Cerebellar cortex (tissue), 1 donor: ENCODE data around the gene ACTC1.
A peak's percentile ranks its signal among the peaks of the same experiment; 100 is the strongest.
"Not testable (repeated sequence)": the region's sequence is repeated elsewhere in the genome, so short reads cannot be mapped to it uniquely, and the experiment has no call there.

Experiments used
- DNase-seq: peaks from one replicate; pipeline ENCODE4 v3.0.0-alpha.2; 2015; ENCODE audit warnings: low spot score

Gene ACTC1

GRCh38 chr15:34795267-34796081, at the start of gene ACTC1:
Gene ACTC1, minus strand, starts transcription at chr15:34795549. Its CDS starts 741 bp downstream, at chr15:34794808.
- no peak for DNase-seq

- no peak for DNase-seq
These were observed 45.9 kb upstream of the ACTC1 start for GRCh38 chr15:34841262-34841725.

DNA sequence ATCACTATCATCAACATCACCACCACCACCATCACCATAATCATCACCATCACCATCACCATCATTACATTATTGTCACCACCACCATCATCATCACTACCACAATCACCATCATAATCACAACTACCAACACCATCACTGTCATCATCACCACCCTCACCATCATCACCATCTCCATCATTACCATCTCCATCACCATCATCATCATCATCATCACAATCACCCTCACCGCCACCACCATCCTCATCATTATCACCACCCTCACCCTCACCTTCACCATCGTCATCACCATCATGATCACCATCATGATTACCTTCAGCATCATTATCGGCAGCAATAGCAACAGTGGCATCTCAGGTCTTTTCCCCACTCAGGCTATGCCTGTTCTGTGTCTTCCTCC, 42.9 kb upstream of the ACTC1 start:
- DNase-seq = no peak

- no peak for DNase-seq
These were observed 42.1 kb upstream of the ACTC1 start for GRCh38 chr15:34837246-34838016.

GRCh38 chr15:34828145-34828911, 33.0 kb upstream of the ACTC1 start:
- no peak for DNase-seq

DNA sequence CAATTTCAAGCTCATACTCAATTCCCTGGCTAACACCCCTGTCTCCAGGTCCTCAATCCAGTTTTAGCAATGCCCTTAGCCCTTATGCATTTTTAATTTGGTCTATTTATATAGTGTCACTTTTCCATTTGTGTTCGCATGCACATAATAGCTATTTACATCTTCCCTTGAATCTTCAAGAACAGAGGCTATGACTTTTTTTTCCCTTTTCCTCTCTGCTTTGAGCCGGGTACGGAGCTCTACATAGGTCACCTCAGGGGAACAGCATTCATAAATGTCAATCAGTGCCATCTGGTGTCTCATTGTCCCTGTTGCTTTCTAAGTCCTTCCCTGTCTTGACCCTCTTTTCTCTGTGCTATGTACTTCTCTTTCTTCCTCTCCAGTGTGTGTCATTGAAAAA, 26.5 kb upstream of the ACTC1 start:
- peak; percentile 16 for DNase-seq

DNA sequence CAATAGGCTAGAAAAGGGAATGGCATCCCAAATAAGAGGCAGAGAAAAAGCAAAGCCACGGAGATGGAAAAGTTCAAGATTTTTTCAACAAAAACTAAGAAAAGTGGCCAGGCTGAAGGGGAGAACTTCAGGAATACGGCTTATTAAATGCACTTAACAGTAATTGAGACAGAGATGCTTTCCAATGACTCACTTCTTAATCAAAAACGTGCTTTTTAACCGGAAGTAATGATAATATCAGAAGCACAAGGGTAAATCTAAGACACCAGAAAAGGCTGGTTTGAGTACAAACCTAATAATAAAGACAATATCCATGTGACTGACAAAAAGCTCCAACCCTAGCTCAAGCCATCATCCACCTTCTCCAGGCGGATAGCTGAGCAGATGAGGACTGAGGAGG, 24.8 kb upstream of the ACTC1 start:
- no peak for DNase-seq

GRCh38 chr15:34818526-34818925, 23.2 kb upstream of the ACTC1 start:
- no peak for DNase-seq

- DNase-seq = no peak
These were observed 20.5 kb upstream of the ACTC1 start for GRCh38 chr15:34815836-34816235.

GRCh38 chr15:34813446-34814190, 18.3 kb upstream of the ACTC1 start:
- DNase-seq = no peak

GRCh38 chr15:34812868-34813365, 17.6 kb upstream of the ACTC1 start:
- not testable (repeated sequence) for DNase-seq

GRCh38 chr15:34812369-34812768, 17.0 kb upstream of the ACTC1 start:
- DNase-seq = no peak

DNA sequence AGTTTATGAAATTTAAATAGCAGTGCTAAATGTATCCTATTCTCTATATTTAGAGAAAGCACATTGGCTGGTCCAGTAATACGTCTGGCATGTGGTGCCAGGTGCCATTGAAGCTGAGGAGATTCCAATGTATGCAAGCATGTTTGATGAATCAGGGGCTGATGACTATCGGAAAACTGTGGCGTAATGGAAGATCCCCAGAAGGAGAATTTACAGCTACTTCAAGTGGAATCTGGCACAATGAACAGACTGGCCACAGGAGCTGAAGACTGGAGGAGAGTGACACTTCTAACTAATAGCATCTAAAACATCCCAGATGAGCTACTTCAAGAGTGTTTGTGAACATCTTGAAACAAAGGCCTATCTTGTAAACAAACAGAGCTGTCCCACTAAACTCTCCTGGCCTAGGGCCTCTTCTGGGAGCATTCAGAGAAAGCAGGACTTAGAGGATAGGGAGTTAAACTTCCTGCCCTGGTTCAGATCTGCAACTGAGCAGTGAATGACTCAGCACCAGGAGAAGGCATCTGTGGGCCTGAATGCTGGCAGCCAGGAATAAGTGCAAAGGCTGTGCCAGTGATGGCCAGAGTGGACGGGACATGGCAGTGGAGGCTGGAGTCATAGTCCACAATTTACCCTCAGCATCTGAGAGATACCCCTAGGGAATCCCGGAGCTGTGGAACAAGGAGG, 15.2 kb upstream of the ACTC1 start:
- no peak for DNase-seq

DNA sequence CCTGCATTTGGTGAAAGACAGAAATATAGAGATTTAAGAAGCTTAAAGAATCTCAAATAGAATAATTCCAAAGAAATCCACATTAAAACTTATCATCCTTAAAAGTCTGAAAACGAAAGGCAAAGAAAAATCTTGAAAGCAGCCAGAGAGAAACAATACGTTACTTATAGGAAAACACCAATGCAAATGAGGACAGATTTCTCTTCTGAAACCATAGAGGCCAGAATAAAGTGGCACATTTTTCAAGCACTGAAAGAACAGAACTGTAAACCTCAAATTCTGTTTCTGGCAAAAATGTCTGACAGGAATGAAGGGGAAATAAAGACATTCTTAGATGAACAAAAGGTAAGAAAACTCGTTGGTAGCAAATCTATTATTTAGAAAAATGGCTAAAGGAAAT, 13.8 kb upstream of the ACTC1 start:
- no peak for DNase-seq

GRCh38 chr15:34808016-34808415, 12.7 kb upstream of the ACTC1 start:
- no peak for DNase-seq

DNA sequence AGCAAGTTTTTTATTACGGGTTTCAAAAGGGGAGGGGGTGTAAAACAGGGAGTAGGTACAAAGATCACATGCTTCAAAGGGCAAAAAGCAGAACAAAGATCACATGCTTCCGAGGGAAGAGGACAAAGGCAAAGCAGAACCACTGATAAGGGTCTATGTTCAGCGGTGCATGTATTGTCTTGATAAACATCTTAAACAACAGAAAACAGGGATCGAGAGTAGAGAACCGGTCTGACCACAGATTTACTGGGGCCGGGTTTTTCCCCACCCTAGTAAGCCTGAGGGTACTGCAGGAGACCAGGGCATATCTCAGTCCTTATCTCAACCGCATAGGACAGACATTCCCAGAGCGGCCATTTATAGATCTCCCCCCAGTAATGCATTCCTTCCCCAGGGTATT, 11.9 kb upstream of the ACTC1 start:
- DNase-seq = not testable (repeated sequence)

DNA sequence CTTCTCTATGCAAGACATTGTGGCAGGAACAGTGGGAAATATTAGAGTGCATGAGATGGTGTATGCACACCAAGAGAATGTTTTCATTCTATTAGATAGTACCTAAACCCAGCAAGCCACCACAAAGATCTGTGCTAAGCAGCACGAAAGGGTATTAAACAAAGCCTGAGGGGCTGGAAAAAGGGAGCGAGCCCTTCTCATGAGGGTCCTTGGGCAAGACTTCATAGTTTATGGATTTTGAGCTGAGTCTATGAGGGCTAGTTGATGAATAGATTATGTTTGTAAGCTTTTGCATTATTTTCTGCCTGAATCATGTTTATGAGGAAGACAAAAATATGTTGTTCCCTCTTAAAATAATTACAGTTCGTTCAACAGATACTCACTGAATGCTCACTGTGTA, 9.4 kb upstream of the ACTC1 start:
- no peak for DNase-seq

DNA sequence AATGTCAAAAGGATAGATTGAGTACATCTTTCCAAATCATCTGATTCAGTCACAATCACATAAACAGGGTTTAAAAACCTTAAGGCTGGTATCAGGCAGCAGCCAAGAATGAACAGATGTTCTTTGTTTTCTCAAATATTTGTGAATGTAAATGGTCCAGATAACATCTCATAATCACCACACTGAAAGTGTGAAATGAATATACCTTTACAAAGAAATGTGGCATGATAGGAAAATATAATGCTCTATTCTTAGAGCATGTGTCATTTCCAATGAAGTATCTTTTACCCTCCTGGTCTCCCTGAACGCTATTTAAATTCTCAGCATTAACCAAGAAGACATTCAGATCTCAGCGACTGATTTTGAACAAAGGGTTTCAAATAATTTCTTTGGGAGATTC, 8.8 kb upstream of the ACTC1 start:
- no peak for DNase-seq

- DNase-seq = no peak
These were observed 7.7 kb upstream of the ACTC1 start for GRCh38 chr15:34802803-34803750.

DNA sequence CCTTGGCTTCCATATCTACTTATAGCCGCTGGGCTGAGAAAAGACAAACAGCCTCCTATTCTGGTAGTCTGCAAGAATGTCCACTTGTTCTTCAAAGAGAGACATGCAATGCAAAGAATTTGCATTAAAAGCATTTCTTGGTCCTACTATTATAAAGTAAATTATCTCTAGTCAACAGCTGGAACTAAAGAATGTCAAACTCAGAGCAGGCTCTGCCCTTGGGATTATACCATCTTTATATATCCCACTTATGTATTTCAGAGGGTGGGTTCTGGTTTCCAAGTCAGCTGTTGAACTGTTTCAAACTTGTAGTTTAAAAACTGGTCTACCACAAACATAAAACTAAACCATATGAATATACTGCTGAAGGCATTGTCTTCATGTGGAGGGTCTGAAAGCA, 7.0 kb upstream of the ACTC1 start:
- DNase-seq = no peak
